GM18858 (cell line): ENCODE measurements around the gene COL15A1.
A peak's percentile ranks its signal among the peaks of the same experiment; 100 is the strongest.

ENCODE experiments used
- ATAC-seq: cut with Tn5 transposase; IDR thresholded peaks from one replicate; pipeline ENCODE4 v1.9.1; 2021; ENCODE audit not compliant: unreplicated experiment

The COL15A1 gene

GRCh38 chr9:98971168-98971914, 27.6 kb downstream of the COL15A1 start:
- no peak for ATAC-seq

- ATAC-seq, result no peak
Observed at GRCh38 chr9:98971915-98972223, 28.2 kb downstream of the COL15A1 start.

DNA sequence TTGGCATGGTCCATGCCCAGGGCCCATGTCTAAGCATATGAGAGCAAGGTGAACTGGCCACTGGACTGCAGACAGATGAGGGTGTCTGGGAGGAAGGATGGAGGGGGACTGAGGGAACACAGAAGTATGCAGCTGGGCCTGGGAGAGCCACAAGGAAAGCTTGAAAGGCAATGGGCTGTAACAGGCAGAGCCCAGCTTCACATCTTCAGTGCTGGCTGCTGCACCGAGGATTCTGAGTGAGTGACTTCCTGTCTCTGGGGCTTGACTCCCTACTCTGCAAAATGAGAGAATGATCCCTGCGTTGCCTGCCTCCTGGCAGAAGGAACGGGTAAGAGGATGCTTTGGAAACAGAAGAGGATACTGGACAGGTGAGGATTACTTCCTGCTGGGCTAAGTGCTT, 29.0 kb downstream of the COL15A1 start:
- ATAC-seq, result no peak

GRCh38 chr9:98973171-98973570, 29.5 kb downstream of the COL15A1 start:
- no peak for ATAC-seq

GRCh38 chr9:98973576-98973975, 29.9 kb downstream of the COL15A1 start:
- ATAC-seq, result no peak

- ATAC-seq, result no peak
Observed at GRCh38 chr9:98974106-98974505, 30.4 kb downstream of the COL15A1 start.

- ATAC-seq, result no peak
Observed at GRCh38 chr9:98974554-98974953, 30.8 kb downstream of the COL15A1 start.

- peak; percentile 87 for ATAC-seq
Observed at GRCh38 chr9:98974994-98975712, 31.4 kb downstream of the COL15A1 start.

DNA sequence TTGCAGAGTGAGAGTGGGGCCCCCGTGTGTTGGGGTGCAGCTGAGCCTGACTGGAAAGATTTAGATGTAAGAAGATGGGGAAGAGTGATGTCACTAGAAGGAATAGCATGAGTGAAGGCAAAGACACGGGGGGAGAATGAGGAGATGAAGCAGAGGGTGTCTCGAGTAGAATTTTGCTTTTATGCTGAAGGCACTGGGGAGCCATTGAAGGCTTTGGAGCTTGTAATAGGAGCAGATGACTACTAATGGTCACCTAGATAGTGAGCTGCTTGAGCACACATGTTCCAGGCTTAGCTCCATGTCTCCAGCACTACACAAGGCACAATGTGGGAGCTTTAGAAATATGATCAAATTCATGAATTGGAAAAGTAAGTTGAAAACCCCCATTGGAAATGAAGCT, 32.1 kb downstream of the COL15A1 start:
- ATAC-seq, result no peak

DNA sequence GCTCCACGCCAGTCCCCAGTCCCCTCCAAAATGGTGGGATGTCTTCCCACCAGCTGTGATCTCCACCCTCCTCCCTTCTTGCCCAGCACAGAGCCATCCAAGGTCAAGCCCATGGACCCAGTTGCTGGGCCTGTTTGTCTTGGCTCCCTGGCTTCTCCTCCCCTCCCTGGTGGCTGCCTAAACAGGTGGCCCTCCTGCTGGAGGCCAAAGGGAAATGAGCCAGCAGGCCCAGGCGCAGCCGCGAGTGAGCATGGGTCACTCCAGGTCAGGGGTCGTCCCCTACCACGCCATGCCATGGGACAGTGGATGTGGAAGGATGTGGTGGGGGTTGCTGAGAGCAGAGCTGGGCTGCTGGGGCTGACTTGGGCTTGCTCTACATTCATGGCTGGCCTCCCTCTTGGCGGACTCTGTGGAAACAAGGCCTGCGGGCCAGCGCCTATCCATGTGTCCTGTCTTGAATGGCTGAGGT, 33.6 kb downstream of the COL15A1 start:
- no peak for ATAC-seq

GRCh38 chr9:98977813-98978212, 34.1 kb downstream of the COL15A1 start:
- no peak for ATAC-seq

DNA sequence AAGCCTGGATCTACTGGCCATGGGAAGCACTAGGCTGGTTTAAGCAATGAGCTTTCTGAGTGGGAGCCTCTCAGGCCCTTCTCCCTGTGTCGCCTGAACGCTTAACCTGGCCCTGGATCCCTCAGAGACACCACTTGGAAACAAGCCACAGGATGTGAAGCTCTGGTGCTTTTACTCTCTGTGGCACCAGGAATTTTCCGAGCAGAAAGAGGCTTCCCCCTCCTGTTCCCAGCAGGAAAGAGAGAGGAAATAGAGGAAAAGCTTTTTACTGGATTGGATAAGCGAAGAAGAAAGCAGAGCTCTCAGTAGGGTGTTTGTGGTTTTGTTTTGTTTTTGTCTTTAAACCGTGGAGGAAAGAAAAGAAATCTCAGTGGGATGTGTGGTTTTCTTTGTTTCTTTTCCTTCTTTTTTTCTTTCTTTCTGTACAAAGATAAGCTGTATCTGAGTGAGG, 34.5 kb downstream of the COL15A1 start:
- no peak for ATAC-seq

GRCh38 chr9:98980291-98980690, 36.6 kb downstream of the COL15A1 start:
- no peak for ATAC-seq

DNA sequence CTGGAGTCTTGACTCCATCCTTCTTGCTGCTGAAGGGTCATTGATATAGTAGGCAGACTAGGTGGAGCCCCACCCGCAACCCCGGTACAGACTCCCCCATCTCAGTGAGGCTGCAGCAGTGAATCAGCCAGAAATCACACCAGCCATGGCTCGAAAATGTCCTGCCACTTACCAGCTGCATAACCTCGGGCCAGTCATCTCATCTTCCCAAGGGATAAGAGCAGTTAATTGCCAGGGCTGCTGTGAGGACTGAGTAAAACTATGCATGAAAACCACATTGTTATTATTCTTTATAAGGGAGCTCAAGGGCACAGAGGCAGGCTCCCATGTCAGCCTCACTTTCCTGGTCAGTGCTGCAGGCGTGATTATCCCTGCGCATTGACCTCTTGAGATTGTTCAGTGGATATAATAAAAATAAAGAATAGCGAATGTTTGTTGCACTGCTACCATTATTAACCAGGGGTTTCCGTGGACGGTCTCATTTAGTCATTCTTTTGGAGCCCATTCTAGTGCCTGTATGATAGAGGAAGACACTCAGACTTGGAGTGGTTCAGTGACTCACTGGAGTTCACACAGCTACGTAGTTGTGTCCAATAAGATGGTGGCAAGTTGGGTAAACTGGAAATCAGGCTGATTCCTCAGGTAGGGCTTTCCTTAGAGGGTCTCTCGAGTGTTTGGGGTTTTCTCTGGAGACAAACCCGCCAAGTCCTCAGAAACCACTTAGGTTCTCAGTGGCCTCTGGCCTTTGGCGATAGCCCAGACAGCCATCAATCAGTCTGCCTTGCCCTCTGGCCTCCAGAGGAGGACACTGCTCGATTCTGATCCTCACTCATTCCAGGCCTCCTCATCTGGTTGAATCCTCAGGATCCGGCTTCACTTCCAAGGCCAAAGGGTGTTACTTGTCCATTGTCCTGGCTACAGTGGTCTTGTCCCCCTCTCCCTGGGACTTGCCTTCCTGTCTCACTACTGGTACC, 39.9 kb downstream of the COL15A1 start:
- no peak for ATAC-seq

DNA sequence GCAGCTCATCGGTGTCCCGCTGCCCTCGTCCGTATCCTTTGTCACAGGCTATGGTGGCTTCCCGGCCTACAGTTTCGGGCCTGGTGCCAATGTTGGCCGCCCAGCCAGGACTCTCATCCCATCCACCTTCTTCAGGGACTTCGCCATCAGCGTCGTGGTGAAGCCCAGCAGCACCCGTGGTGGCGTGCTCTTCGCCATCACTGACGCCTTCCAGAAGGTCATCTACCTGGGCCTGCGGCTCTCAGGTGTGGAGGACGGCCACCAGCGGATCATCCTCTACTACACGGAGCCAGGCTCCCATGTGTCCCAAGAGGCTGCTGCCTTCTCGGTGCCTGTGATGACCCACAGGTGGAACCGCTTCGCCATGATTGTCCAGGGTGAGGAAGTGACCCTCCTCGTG, 41.9 kb downstream of the COL15A1 start:
- ATAC-seq, result no peak

DNA sequence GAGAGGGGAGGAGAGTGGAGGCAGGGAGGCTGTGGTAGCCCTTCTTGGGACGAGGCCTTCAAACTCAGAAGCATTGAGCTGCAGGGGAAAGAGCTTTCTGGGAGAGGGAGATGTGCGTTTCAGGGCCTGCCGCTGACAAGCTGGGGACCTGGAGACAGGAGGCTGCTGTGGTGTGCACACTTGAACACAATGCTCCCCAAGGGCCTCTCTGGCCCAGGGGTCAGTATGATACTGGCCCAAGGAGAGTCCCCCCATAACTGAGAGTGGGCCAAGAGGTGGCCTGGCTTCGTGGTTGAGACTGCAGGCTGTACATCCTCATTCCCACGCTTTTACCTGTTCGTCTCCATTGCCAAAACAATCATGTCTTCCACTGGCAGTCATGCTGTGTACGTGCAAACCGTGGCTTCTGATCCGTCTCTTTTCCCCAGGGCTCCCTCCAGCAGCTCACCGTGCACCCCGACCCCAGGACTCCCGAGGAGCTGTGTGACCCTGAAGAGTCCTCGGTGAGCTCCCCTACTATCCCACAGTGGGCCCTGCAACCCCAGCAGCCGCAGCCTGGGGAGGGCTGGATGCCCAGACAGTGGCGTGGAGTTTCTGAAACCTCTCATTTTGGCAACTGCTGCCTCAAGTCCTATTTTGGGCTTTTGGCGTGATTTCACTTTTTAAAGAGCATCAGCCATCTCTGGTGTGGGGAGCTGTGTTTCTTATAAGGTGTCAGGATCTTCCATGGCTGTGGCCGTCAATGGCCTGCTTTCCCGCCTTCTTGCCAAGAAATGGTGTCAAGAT, 43.4 kb downstream of the COL15A1 start:
- no peak for ATAC-seq

GRCh38 chr9:98989036-98990000, 45.6 kb downstream of the COL15A1 start:
- ATAC-seq, result no peak

DNA sequence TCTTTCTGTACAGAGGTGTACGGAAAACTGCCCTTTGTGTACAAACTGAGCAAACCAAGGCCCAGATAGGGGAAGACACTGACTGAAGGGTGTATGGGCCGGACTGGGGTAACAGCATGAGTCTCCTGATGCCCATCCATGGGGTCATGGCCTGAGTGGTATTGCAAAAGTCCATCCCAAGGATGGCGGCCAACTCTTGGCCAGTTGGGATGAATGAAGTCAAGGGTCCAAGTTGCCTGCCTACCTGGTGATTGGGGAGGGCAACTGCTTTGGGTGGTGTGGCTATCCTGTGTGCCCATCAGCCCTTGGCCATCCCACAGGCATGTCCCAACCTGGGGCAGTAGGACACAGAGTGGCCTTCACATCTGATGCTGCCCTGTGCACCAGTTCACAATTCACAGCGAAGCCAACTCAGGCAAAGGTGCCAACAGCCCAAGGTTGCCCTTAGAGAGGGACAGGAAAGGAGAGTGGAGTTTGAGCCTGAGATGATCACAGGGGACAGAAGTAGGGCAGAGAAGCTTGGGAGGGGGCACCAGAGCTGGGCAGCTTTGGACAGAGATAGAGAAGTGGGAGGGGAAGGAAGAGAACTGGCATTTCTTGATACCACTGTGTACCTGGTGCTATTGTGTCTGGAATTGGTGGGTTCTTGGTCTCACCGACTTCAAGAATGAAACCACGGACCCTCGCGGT, 46.6 kb downstream of the COL15A1 start:
- no peak for ATAC-seq
